ENCODE results near the gene SLC29A2. TPM values are rescaled to one million over a fixed set of nuclear protein-coding genes. Genes with fewer than 3 reads are reported as not detected.

Gene SLC29A2
- total RNA-seq, 1 donor from 2014 or later, result 38.7 TPM

- no peaks in the 10 kb centered on the region for H3K27me3 Mint-ChIP-seq (ENCODE audit: low read depth)
- H3K36me3 Mint-ChIP-seq (ENCODE audit: low read depth), result no peaks in the 10 kb centered on the region
- H3K4me3 Mint-ChIP-seq, result no peak overlapping the region
- no peaks in the 10 kb centered on the region for H3K9me3 Mint-ChIP-seq
- TF ChIP-seq, protein P1, sequence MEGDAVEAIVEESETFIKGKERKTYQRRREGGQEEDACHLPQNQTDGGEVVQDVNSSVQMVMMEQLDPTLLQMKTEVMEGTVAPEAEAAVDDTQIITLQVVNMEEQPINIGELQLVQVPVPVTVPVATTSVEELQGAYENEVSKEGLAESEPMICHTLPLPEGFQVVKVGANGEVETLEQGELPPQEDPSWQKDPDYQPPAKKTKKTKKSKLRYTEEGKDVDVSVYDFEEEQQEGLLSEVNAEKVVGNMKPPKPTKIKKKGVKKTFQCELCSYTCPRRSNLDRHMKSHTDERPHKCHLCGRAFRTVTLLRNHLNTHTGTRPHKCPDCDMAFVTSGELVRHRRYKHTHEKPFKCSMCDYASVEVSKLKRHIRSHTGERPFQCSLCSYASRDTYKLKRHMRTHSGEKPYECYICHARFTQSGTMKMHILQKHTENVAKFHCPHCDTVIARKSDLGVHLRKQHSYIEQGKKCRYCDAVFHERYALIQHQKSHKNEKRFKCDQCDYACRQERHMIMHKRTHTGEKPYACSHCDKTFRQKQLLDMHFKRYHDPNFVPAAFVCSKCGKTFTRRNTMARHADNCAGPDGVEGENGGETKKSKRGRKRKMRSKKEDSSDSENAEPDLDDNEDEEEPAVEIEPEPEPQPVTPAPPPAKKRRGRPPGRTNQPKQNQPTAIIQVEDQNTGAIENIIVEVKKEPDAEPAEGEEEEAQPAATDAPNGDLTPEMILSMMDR (conservative IDR thresholded peaks at IDR 0.05), result no peak
- H3K27ac Mint-ChIP-seq (ENCODE audit: unreplicated experiment), result no peak overlapping the region
- DNase-seq (ENCODE audit: low read depth, low spot score), result no peak
- peaks cover 20% of the 10 kb centered on the region for H3K4me1 Mint-ChIP-seq
Measured at GRCh38 chr11:66334605-66335442, 36.7 kb downstream of the SLC29A2 start.

GRCh38 chr11:66333896-66334604 is 37.5 kb downstream of the SLC29A2 start:
- no peak overlapping the region for H3K27ac Mint-ChIP-seq (ENCODE audit: unreplicated experiment)
- H3K27me3 Mint-ChIP-seq (ENCODE audit: low read depth), result no peaks in the 10 kb centered on the region
- TF ChIP-seq, protein P1 (conservative IDR thresholded peaks at IDR 0.05), result no peak
- H3K36me3 Mint-ChIP-seq (ENCODE audit: low read depth), result no peaks in the 10 kb centered on the region
- no peak for DNase-seq (ENCODE audit: low read depth, low spot score)
- no peak overlapping the region for H3K4me3 Mint-ChIP-seq
- H3K4me1 Mint-ChIP-seq, result peaks cover 20% of the 10 kb centered on the region
- H3K9me3 Mint-ChIP-seq, result no peaks in the 10 kb centered on the region

GRCh38 chr11:66333220-66333877 is 38.2 kb downstream of the SLC29A2 start:
- no peak overlapping the region for H3K4me3 Mint-ChIP-seq
- H3K36me3 Mint-ChIP-seq (ENCODE audit: low read depth), result no peaks in the 10 kb centered on the region
- no peaks in the 10 kb centered on the region for H3K27me3 Mint-ChIP-seq (ENCODE audit: low read depth)
- DNase-seq (ENCODE audit: low read depth, low spot score), result no peak
- peaks cover 27% of the 10 kb centered on the region for H3K4me1 Mint-ChIP-seq
- H3K9me3 Mint-ChIP-seq, result no peaks in the 10 kb centered on the region
- TF ChIP-seq, protein P1 (conservative IDR thresholded peaks at IDR 0.05), result no peak
- no peak overlapping the region for H3K27ac Mint-ChIP-seq (ENCODE audit: unreplicated experiment)

DNA sequence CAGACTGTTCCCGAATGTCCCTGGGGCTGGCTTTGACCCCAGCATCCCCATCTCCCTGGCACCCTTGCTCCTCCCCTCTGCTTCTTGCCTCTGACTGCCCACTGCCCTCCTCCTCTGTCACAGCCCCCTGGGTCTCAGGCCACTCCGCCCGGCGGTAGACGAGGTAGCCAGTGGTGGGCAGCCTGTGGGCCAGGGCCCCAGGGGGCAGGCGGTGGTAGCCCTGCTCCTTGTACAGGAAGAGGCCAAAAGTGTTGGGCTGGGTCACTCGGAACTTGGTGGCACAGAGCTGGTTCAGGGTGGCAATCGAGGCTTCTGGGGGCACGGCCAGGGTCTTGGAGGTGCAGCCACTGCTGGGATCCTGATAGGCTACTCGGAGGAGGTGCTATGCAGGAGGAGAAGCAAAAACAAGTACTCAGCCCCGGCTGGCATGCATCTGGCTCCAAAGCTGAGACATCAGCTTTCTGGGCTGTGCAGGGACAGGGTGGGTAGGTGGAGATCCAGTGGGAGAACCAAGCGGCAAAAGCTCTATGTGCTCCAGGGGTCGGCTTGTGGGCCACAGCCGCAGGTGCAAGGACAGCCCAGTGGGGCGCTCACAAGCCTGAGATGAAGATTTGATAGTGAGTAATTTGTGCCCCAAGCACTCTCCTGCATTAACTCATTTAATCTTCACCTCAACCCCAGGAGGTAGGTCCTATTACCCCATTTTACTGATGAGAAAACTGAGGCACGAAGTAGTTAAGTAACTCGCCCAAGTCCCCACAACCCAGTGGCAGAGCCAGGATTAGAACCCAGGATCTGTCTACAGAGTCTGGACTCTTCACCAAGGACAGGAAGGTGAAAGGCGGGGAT is 39.0 kb downstream of the SLC29A2 start:
- H3K27me3 Mint-ChIP-seq (ENCODE audit: low read depth), result no peaks in the 10 kb centered on the region

More for the DNA sequence above, 39.0 kb downstream of the SLC29A2 start:
- H3K4me1 Mint-ChIP-seq, result peaks cover 32% of the 10 kb centered on the region
- H3K9me3 Mint-ChIP-seq, result no peaks in the 10 kb centered on the region
- no peaks in the 10 kb centered on the region for H3K36me3 Mint-ChIP-seq (ENCODE audit: low read depth)
- no peak overlapping the region for H3K4me3 Mint-ChIP-seq
- DNase-seq (ENCODE audit: low read depth, low spot score), result no peak
- TF ChIP-seq, protein P1 (conservative IDR thresholded peaks at IDR 0.05), result no peak
- no peak overlapping the region for H3K27ac Mint-ChIP-seq (ENCODE audit: unreplicated experiment)
